Effector CD4-positive, alpha-beta T cell (primary cell): ENCODE data around the gene CAMK1D.
"Not testable (repeated sequence)": the region's sequence is repeated elsewhere in the genome, so short reads cannot be mapped to it uniquely, and the experiment has no call there.

Experiments
- DNase-seq: peaks from one replicate; pipeline ENCODE4 v3.0.0-alpha.2; 2020

CAMK1D gene

GRCh38 chr10:12529976-12530375 lies 180.6 kb downstream of the CAMK1D start:
- DNase-seq: no peak

GRCh38 chr10:12531305-12532220 lies 182.2 kb downstream of the CAMK1D start:
- DNase-seq: no peak

- DNase-seq: no peak
Measured at GRCh38 chr10:12533151-12533550, 183.8 kb downstream of the CAMK1D start.

- DNase-seq: no peak
Measured at GRCh38 chr10:12533723-12534122, 184.4 kb downstream of the CAMK1D start.

GRCh38 chr10:12534824-12535223 lies 185.5 kb downstream of the CAMK1D start:
- no peak for DNase-seq

- no peak for DNase-seq
Measured at GRCh38 chr10:12535656-12536055, 186.3 kb downstream of the CAMK1D start.

GRCh38 chr10:12538491-12538995 lies 189.2 kb downstream of the CAMK1D start:
- DNase-seq: no peak

- no peak for DNase-seq
Measured at GRCh38 chr10:12539350-12540164, 190.2 kb downstream of the CAMK1D start.

- DNase-seq: no peak
Measured at GRCh38 chr10:12540341-12540781, 191.0 kb downstream of the CAMK1D start.

GRCh38 chr10:12541446-12542067 lies 192.2 kb downstream of the CAMK1D start:
- DNase-seq: no peak

- DNase-seq: no peak
Measured at GRCh38 chr10:12542133-12542670, 192.9 kb downstream of the CAMK1D start.

- no peak for DNase-seq
Measured at GRCh38 chr10:12543589-12543988, 194.2 kb downstream of the CAMK1D start.

- not testable (repeated sequence) for DNase-seq
Measured at GRCh38 chr10:12546160-12546802, 196.9 kb downstream of the CAMK1D start.

- DNase-seq: no peak
Measured at GRCh38 chr10:12547301-12547771, 198.0 kb downstream of the CAMK1D start.

GRCh38 chr10:12549297-12549696 lies 199.9 kb downstream of the CAMK1D start:
- DNase-seq: no peak

GRCh38 chr10:12550994-12551393 lies 201.6 kb downstream of the CAMK1D start:
- no peak for DNase-seq

- DNase-seq: no peak
Measured at GRCh38 chr10:12556039-12556438, 206.7 kb downstream of the CAMK1D start.

- DNase-seq: no peak
Measured at GRCh38 chr10:12559578-12560178, 210.3 kb downstream of the CAMK1D start.

- no peak for DNase-seq
Measured at GRCh38 chr10:12561307-12561706, 212.0 kb downstream of the CAMK1D start.

GRCh38 chr10:12561720-12562119 lies 212.4 kb downstream of the CAMK1D start:
- DNase-seq: no peak

- DNase-seq: no peak
Measured at GRCh38 chr10:12563489-12563888, 214.1 kb downstream of the CAMK1D start.

GRCh38 chr10:12564173-12564572 lies 214.8 kb downstream of the CAMK1D start:
- no peak for DNase-seq
